ENCODE data around the gene SLC26A4.

The SLC26A4 gene

GRCh38 chr7:107754642-107755041 is 94.0 kb downstream of the SLC26A4 start:
- FAIRE-seq = no peak

- no peak for FAIRE-seq
Observed at GRCh38 chr7:107758667-107759066, 98.0 kb downstream of the SLC26A4 start.

- no peak for FAIRE-seq
Observed at GRCh38 chr7:107767391-107767790, 106.8 kb downstream of the SLC26A4 start.
